Aorta (tissue), 5 donors: Measurements from ENCODE around the gene PNMA8A. TPM values are rescaled to one million over a fixed set of nuclear protein-coding genes. Genes with fewer than 3 reads are reported as not detected.

Experiments
- ATAC-seq: fragments of 200-7000 bp; cut with Tn5 transposase; one replicate; pipeline ENCODE4 v1.9.1; 2022; ENCODE audit warnings: moderate library complexity; ENCODE audit not compliant: low FRiP score
- DNase-seq, 2 donors: peaks; one replicate each; pipeline ENCODE4 v3.0.0-alpha.2; 2020
- H3K27ac ChIP-seq, 2 donors: one replicate each; pipeline ENCODE4 v1.5.1; 2013; ENCODE audit warnings: low read length in 2 of 2, mild to moderate bottlenecking in 2 of 2, moderate library complexity in 2 of 2, control low read depth in 1 of 2, inconsistent platforms in 1 of 2, low read depth in 1 of 2
- H3K27me3 ChIP-seq, 2 donors: one replicate each; pipeline ENCODE4 v1.6.1; 2013; ENCODE audit warnings: control low read depth in 1 of 2, low read length in 1 of 2, mild to moderate bottlenecking in 1 of 2, moderate library complexity in 1 of 2; ENCODE audit not compliant: insufficient read depth in 2 of 2, control insufficient read depth in 1 of 2
- H3K36me3 ChIP-seq, 2 donors: one replicate each; pipeline ENCODE4 v1.6.1; 2013; ENCODE audit warnings: control low read depth in 1 of 2, low read length in 1 of 2, mild to moderate bottlenecking in 1 of 2; ENCODE audit not compliant: insufficient read depth in 2 of 2, control insufficient read depth in 1 of 2
- H3K4me1 ChIP-seq, 2 donors: one replicate each; pipeline ENCODE4 v1.6.1; 2013; ENCODE audit warnings: low read length in 2 of 2, control low read depth in 1 of 2, mild to moderate bottlenecking in 1 of 2, moderate library complexity in 1 of 2; ENCODE audit not compliant: insufficient read depth in 2 of 2, control insufficient read depth in 1 of 2
- H3K4me3 ChIP-seq, 2 donors: one replicate each; pipeline ENCODE4 v1.5.1; 2013; ENCODE audit warnings: low read length in 2 of 2, control low read depth in 1 of 2, mild to moderate bottlenecking in 1 of 2
- H3K9me3 ChIP-seq: one replicate; pipeline ENCODE4 v1.6.1; 2013; ENCODE audit warnings: mild to moderate bottlenecking, low read length; ENCODE audit not compliant: control insufficient read depth
- WGBS, 2 donors: extraction: QIAGEN DNeasy Blood & Tissue Kit; methylation state at CpG; one replicate each; pipeline ENCODE4 v1.1.7; 2013; 5-methylcytosine and 5-hydroxymethylcytosine counted together
- intact Hi-C, 2 donors: fragments of 100-400 bp; cut with DNase I; formaldehyde crosslinking; loops; one replicate each; pipeline versions ENCODE4 v1.14.2 to v1.15.0; 2022
- polyA plus RNA-seq, 2 donors: library from polyadenylated mRNA; stranded (reverse); fragments of 200-250 nt; gene quantifications; one replicate each; pipeline ENCODE4 v1.2.3, GENCODE V29; 2013
- total RNA-seq, 2 donors: library from RNA; stranded (reverse); fragmentation: NEBNext Ultra II Directional; extraction: Animal tissue kit (Norgen Biotek cat#: 25700); gene quantifications; one replicate each; pipeline ENCODE4 v1.2.1, GENCODE V29; 2021
- donor health status: healthy with polysubstance abuse.
- donor health status: Bipolar disorder and iron deficiency.
- donor health status: DM: no; HTN: no; CAD: no.
- donor health status: DM: no; HTN: no; CAD: no.
- donor health status: DM: yes; HTN: yes; CAD: no.

The PNMA8A gene
- total and polyA plus RNA-seq, 4 donors, result 3.3 to 12.4 (median 6.8) TPM

DNA sequence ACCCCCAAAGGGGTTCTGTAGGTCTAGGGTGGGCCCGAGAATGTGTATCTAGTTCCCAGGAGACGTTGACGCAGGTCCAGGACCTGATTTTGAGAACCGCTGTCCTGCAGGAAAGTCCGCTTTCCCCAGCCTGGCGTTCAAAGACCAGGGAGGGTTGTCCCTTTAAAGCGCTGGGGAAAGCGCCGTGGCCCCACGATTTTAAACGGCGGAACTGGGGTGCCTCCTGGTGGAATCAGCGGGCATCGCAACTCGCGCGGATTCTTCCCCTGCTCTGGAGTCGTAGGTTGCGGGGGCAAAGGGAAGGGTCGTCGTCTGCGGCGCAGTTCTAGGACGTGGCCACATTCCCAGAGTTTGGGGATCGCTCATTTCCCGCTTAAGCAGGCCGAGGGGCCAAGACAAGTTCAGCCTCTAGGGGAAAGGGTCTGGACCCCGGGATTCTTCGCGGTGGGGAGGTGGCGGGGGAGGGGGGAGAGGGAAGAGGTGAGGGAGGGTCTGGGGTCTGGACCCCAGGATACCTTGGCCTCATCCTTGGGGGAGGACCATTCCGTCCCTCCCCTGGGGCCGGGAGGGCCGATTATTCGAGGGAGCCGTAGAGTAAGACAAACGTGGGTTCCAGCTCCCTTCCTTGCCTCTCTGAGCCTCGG, 16.6 kb upstream of the PNMA8A start:
- intact Hi-C loops, result loop anchor here (1.0 to 2.0 kb wide), 5 partner anchors 25 to 93 kb away; no protein-coding TSS in a partner anchor
- no peaks in the 10 kb centered on the region for H3K4me1 ChIP-seq
- H3K4me3 ChIP-seq, result peak overlapping the region; percentile 2 to 20
- peak; percentile 83 to 95 for DNase-seq
- no peak overlapping the region for H3K27ac ChIP-seq
- no peaks in the 10 kb centered on the region for H3K9me3 ChIP-seq
- peak; percentile 88 for ATAC-seq
- no peaks in the 10 kb centered on the region for H3K27me3 ChIP-seq
- H3K36me3 ChIP-seq, result no peaks in the 10 kb centered on the region
- WGBS, 2 donors, result 6 to 8% methylated on average over 38 of the region's 38 CpGs

DNA sequence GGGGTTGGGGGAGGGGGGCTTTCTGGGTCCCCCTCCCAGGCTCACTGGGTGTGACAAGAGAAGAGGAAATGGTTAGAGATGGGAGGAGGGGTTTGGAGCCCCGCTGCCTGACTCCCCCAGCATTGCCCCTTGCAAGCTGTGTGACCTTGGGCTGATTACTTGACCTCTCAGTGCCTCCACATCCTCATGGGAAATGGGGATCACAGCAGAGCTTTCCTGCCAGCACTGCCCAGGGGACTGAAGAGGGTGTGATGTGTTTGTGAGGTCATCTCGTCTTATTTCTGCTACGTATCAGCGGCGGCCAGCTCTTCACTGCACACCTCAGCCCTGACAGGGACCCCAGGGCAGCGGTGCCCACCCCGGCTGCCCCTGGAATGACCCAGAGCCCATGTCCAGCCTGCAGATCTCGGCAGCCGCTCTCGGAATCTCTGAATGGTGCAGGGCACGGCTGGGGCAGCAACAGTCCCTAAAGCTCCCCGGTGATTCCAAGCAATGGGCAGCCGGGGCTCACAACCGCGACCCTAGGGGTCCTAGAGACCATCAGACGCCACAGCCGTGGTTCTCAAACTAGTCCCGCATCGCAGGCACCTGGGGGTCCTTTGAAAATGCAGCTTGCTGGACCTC, 15.9 kb upstream of the PNMA8A start:
- DNase-seq, result peak; percentile 48 to 75
- Histone ChIP-seq H3K4me3 (peak overlapping the region; percentile 2 to 20), H3K4me1 (no peaks in the 10 kb centered on the region), H3K27ac (no peak overlapping the region), H3K27me3 (no peaks in the 10 kb centered on the region), H3K36me3 (no peaks in the 10 kb centered on the region), H3K9me3 (no peaks in the 10 kb centered on the region)
- intact Hi-C loops, result loop anchor here (1.0 to 2.0 kb wide), 2 partner anchors 84 to 90 kb away; no protein-coding TSS in a partner anchor
- ATAC-seq, result peak; percentile 31
- WGBS, 2 donors, result 5 to 6% methylated on average over 19 of the region's 19 CpGs

DNA sequence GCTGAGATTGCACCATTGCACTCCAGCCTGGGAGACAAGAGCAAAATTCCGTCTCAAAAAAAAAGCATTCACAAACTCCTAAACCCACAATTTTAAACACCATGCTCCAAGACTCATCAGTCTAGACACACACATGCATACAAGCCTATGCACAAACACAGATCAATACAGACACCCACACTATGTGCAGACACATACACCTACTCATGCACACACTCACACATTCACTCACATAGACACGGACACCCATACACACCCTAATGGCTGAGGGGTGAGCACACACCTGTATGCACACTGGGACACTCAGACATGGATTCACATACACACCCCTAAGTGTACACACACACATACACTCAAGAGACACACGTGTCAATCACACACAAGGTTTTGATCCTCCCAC, 15.0 kb upstream of the PNMA8A start:
- ATAC-seq, result no peak
- H3K27me3 ChIP-seq, result no peaks in the 10 kb centered on the region
- WGBS, 2 donors, result 87% methylated on average over 3 of the region's 3 CpGs

GRCh38 chr19:46484656-46485055, 13.3 kb upstream of the PNMA8A start:
- WGBS, 2 donors, result 70 to 72% methylated on average over 4 of the region's 4 CpGs
- intact Hi-C loops, result loop anchor here in 1 of 2 donors (5.0 kb wide), 1 partner anchor 37 kb away; no protein-coding TSS in a partner anchor
- Histone ChIP-seq H3K36me3 (no peaks in the 10 kb centered on the region), H3K27ac (no peak overlapping the region), H3K4me1 (no peaks in the 10 kb centered on the region), H3K9me3 (no peaks in the 10 kb centered on the region), H3K4me3 (no peak overlapping the region), H3K27me3 (no peaks in the 10 kb centered on the region)
- DNase-seq (no peak), ATAC-seq (no peak)

More for the DNA sequence above, 15.0 kb upstream of the PNMA8A start:
- Histone ChIP-seq H3K36me3 (no peaks in the 10 kb centered on the region), H3K4me1 (no peaks in the 10 kb centered on the region), H3K4me3 (no peak overlapping the region), H3K9me3 (no peaks in the 10 kb centered on the region), H3K27ac (no peak overlapping the region)
- intact Hi-C loops, result loop anchor here in 1 of 2 donors (2.0 kb wide), 1 partner anchor 84 kb away; no protein-coding TSS in a partner anchor
- DNase-seq, result no peak

GRCh38 chr19:46482631-46483030, 11.3 kb upstream of the PNMA8A start:
- WGBS, 2 donors, result 22% methylated on average over 3 of the region's 3 CpGs
- H3K36me3 ChIP-seq, result no peaks in the 10 kb centered on the region
- ATAC-seq (no peak), DNase-seq (no peak)
- intact Hi-C loops, result loop anchor here in 1 of 2 donors (5.0 kb wide), 1 partner anchor 35 kb away; no protein-coding TSS in a partner anchor
- no peaks in the 10 kb centered on the region for H3K9me3 ChIP-seq
- no peaks in the 10 kb centered on the region for H3K4me1 ChIP-seq
- H3K4me3 ChIP-seq, result no peak overlapping the region
- no peaks in the 10 kb centered on the region for H3K27me3 ChIP-seq
- H3K27ac ChIP-seq, result peak overlapping the region in 1 of 2 donors; percentile 49

- Histone ChIP-seq H3K4me3 (no peak overlapping the region), H3K27ac (peak overlapping the region; percentile 79 to 91), H3K27me3 (no peaks in the 10 kb centered on the region), H3K36me3 (no peaks in the 10 kb centered on the region), H3K4me1 (no peaks in the 10 kb centered on the region), H3K9me3 (no peaks in the 10 kb centered on the region)
- WGBS, 2 donors, result 2 to 4% methylated on average over 5 of the region's 5 CpGs
- DNase-seq (no peak), ATAC-seq (peak; percentile 75)
- intact Hi-C loops, result loop anchor here in 1 of 2 donors (5.0 kb wide), 1 partner anchor 35 kb away; no protein-coding TSS in a partner anchor
Observed at GRCh38 chr19:46481947-46482346, 10.6 kb upstream of the PNMA8A start.

GRCh38 chr19:46481223-46481848, 10.0 kb upstream of the PNMA8A start:
- intact Hi-C loops, result loop anchor here in 1 of 2 donors (5.0 kb wide), 1 partner anchor 34 kb away; no protein-coding TSS in a partner anchor
- no peaks in the 10 kb centered on the region for H3K4me1 ChIP-seq
- no peaks in the 10 kb centered on the region for H3K9me3 ChIP-seq
- H3K27ac ChIP-seq, result peak overlapping the region; percentile 79 to 91
- DNase-seq, result peak in 1 of 2 donors; percentile 53
- peak; percentile 67 for ATAC-seq
- H3K4me3 ChIP-seq, result no peak overlapping the region
- no peaks in the 10 kb centered on the region for H3K27me3 ChIP-seq
- H3K36me3 ChIP-seq, result no peaks in the 10 kb centered on the region
- 6 to 8% methylated on average over 16 of the region's 16 CpGs for WGBS, 2 donors

DNA sequence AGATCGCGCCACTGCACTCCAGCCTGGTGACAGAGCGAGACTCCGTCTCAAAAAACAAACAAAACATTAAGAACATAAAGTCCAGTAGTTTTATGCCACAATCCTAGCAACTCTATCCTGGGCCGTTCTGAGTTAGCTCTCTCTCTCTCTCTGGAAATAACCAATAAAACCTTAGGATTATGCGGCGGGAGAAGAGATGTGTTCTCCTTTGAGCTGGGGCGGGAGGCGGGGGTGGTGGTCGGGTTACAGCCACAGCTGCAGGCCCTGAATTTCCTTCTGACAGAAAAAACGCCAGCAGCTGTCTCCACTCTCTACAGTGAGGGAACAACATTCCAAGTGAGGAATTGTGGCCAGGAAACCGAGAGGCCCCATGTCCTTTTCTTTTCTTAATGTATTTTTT, 9.1 kb upstream of the PNMA8A start:
- DNase-seq, result peak in 1 of 2 donors; percentile 48
- no peaks in the 10 kb centered on the region for H3K9me3 ChIP-seq
- intact Hi-C loops, result loop anchor here in 1 of 2 donors (5.0 kb wide), 1 partner anchor 33 kb away; no protein-coding TSS in a partner anchor
- H3K36me3 ChIP-seq, result no peaks in the 10 kb centered on the region
- 2 to 4% methylated on average over 12 of the region's 12 CpGs for whole genome bisulfite sequencing, 2 donors
- H3K27ac ChIP-seq, result peak overlapping the region in 1 of 2 donors; percentile 73
- H3K27me3 ChIP-seq, result no peaks in the 10 kb centered on the region
- H3K4me3 ChIP-seq, result no peak overlapping the region
- no peaks in the 10 kb centered on the region for H3K4me1 ChIP-seq
- peak; percentile 52 for ATAC-seq
